ENCODE measurements around the gene DHRS9.

- TF ChIP-seq CTCF (IDR thresholded peaks at IDR 0.05): no peak
- TF ChIP-seq POLR2A (IDR thresholded peaks at IDR 0.05): no peak
Measured at GRCh38 chr2:169065864-169066517, 3.4 kb upstream of the DHRS9 start.
